Naive B cell (primary cell): Measurements from ENCODE around the gene NUCKS1. TPM values are rescaled to one million over a fixed set of nuclear protein-coding genes. Genes with fewer than 3 reads are reported as not detected.
A peak's percentile ranks its signal among the peaks of the same experiment; 100 is the strongest.

Source experiments
- ATAC-seq, 2 donors: fragments of 150-1000 bp; cut with Tn5 transposase; 2 replicates each; pipeline ENCODE4 v1.10.0; 2021; ENCODE audit warnings: low read depth in 2 of 2, mild to moderate bottlenecking in 2 of 2, moderate library complexity in 2 of 2
- DNase-seq: peaks from one replicate; pipeline ENCODE4 v3.0.0; 2022
- H3K27ac Mint-ChIP-seq, 6 donors: one replicate each; pipeline ENCODE4 v1.8.0; 2020 to 2022; ENCODE audit warnings: mild to moderate bottlenecking in 6 of 6, mixed read lengths in 6 of 6, moderate library complexity in 5 of 6, inconsistent platforms in 2 of 6
- H3K27me3 Mint-ChIP-seq, 3 donors: one replicate each; pipeline ENCODE4 v1.8.0; 2021 to 2022; ENCODE audit warnings: mixed read lengths in 3 of 3, mild to moderate bottlenecking in 1 of 3
- H3K36me3 Mint-ChIP-seq, 2 donors: one replicate each; pipeline ENCODE4 v1.8.0; 2020 to 2022; ENCODE audit warnings: mixed read lengths in 2 of 2, inconsistent platforms in 1 of 2, mild to moderate bottlenecking in 1 of 2
- H3K4me1 Mint-ChIP-seq, 3 donors: one replicate each; pipeline ENCODE4 v1.8.0; 2020 to 2022; ENCODE audit warnings: mixed read lengths in 3 of 3, inconsistent platforms in 1 of 3, mild to moderate bottlenecking in 1 of 3, moderate library complexity in 1 of 3
- H3K4me3 Mint-ChIP-seq, 8 donors: one replicate each; pipeline ENCODE4 v1.8.0; 2020 to 2022; ENCODE audit warnings: mild to moderate bottlenecking in 8 of 8, mixed read lengths in 8 of 8, moderate library complexity in 8 of 8, inconsistent platforms in 2 of 8
- H3K9me3 Mint-ChIP-seq, 7 donors: one replicate each; pipeline ENCODE4 v1.8.0; 2020 to 2022; ENCODE audit warnings: mixed read lengths in 7 of 7, mild to moderate bottlenecking in 5 of 7, inconsistent platforms in 2 of 7, moderate library complexity in 1 of 7
- polyA plus RNA-seq, 6 donors: library from polyadenylated mRNA; unstranded; fragments of 300-500 nt; fragmentation: Illumina TruSeq; gene quantifications; one replicate each; pipeline ENCODE4 v1.2.3, GENCODE V29; 2021; ENCODE audit warnings: low read depth in 6 of 6

NUCKS1 gene
- polyA plus RNA-seq, 6 donors from 2014 or later: 4.9 to 18.9 (median 16.2) TPM

DNA sequence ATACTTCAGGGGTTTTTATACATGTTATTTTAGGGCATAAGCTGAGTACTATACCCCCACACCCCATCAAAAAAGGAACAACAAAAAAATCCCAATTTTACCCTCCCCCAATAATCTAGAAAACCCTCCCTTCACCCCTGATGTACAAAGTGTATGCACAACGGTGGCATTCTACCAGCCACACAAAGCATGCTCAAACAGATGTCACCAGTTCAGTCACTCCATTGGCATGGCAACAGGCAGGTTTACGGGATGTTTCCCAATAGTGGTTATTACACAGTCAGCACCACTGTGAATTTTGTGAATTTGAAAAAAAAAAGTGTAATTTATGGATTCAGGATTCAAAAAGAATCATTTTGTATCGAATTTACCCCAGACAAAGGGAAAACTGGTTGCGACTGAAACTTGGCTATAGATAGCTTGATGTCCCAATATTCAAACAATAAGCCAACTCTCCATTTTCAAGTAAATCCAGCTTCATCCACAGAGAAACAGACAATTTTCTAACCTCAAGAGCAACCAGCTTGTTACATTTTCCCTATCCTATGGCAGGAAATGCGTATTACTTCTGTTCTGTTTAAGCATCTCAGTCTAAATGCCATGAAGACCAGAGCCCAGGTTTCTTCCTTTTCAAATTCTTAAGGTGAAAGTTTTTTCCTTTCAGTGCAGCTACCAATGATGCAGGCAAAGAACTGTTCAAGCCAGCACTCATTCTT is 35.6 kb downstream of the NUCKS1 start:
- Mint-ChIP-seq H3K27me3 (no peaks in the 10 kb centered on the region), H3K4me1 (peaks cover 13 to 17% (median 17%) of the 10 kb centered on the region in 3 donors), H3K36me3 (peaks cover 12 to 19% of the 10 kb centered on the region in 2 donors), H3K9me3 (no peaks in the 10 kb centered on the region), H3K27ac (peak overlapping the region in 3 of 6 donors; percentile 48 to 86 (median 51)), H3K4me3 (no peak overlapping the region)
- no peak for ATAC-seq
- DNase-seq: no peak

- Mint-ChIP-seq H3K4me3 (no peak overlapping the region), H3K9me3 (no peaks in the 10 kb centered on the region), H3K27ac (peak overlapping the region in 4 of 6 donors; percentile 5 to 59 (median 28)), H3K4me1 (peaks cover 18 to 32% (median 23%) of the 10 kb centered on the region in 3 donors), H3K36me3 (peaks cover 0 to 4% of the 10 kb centered on the region in 2 donors), H3K27me3 (no peaks in the 10 kb centered on the region)
- peak; percentile 69 for DNase-seq
- ATAC-seq: peak; percentile 97
These were observed 38.6 kb downstream of the NUCKS1 start for GRCh38 chr1:205711105-205712048.

DNA sequence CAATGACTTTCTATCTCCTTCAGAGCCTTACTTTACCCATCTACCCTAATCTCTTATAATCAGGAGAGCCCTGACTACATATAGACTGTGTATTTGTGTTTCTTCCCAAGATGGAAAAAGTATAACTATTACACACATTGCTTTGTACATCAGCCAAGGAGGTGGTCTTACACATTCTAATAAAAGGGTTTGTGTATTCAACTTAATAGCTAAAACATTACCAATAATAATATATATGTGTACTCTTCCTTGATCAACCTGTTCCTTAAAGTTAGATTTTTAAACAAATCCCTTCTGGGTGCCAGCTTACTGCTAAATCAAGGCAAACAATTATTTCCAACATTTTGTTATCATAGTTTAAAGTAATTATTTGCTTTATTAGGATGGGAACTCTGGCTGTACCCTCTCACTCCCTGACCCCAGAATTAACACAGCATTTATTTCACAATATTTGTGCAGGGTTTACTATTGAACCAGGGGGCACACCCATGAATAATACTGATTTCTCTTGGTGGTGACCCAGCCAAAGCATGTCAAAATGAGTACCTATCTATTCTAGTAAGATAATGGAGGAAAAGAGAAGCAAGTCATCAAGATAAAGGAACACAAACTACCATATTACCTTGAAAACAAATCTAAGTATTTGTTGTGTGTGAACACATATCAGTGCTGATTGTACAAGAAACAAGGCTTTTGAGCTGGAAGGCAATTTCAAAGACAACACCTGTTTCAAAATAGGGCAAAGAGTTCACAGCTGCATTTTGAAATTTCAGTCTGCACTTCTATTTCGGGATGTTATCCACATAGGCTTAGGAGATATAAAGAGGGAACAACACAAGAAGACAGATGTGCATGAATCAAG is 39.5 kb downstream of the NUCKS1 start:
- Mint-ChIP-seq H3K27me3 (no peaks in the 10 kb centered on the region), H3K27ac (no peak overlapping the region)

GRCh38 chr1:205709640-205710039 is 40.3 kb downstream of the NUCKS1 start:
- H3K36me3 Mint-ChIP-seq: peaks cover 0 to 4% of the 10 kb centered on the region in 2 donors
- H3K4me3 Mint-ChIP-seq: no peak overlapping the region
- no peaks in the 10 kb centered on the region for H3K9me3 Mint-ChIP-seq
- H3K4me1 Mint-ChIP-seq: peaks cover 22 to 47% (median 25%) of the 10 kb centered on the region in 3 donors
- ATAC-seq (no peak), DNase-seq (no peak)
- H3K27me3 Mint-ChIP-seq: no peaks in the 10 kb centered on the region
- H3K27ac Mint-ChIP-seq: no peak overlapping the region

More for the DNA sequence above, 39.5 kb downstream of the NUCKS1 start:
- H3K9me3 Mint-ChIP-seq: no peaks in the 10 kb centered on the region
- DNase-seq (no peak), ATAC-seq (no peak)
- peaks cover 19 to 39% (median 20%) of the 10 kb centered on the region in 3 donors for H3K4me1 Mint-ChIP-seq
- H3K4me3 Mint-ChIP-seq: no peak overlapping the region
- peaks cover 0 to 4% of the 10 kb centered on the region in 2 donors for H3K36me3 Mint-ChIP-seq

- no peak for DNase-seq
- Mint-ChIP-seq H3K4me3 (no peak overlapping the region), H3K27ac (peak overlapping the region in 3 of 6 donors; percentile 5 to 86 (median 79)), H3K4me1 (peaks cover 25 to 51% (median 28%) of the 10 kb centered on the region in 3 donors), H3K9me3 (no peaks in the 10 kb centered on the region), H3K27me3 (no peaks in the 10 kb centered on the region), H3K36me3 (peaks cover 0 to 4% of the 10 kb centered on the region in 2 donors)
- no peak for ATAC-seq
These were observed 41.0 kb downstream of the NUCKS1 start for GRCh38 chr1:205709059-205709398.

GRCh38 chr1:205706601-205707502 is 43.1 kb downstream of the NUCKS1 start:
- Mint-ChIP-seq H3K4me3 (peak overlapping the region in 2 of 8 donors; percentile 17 to 32), H3K9me3 (no peaks in the 10 kb centered on the region), H3K36me3 (peaks cover 0 to 4% of the 10 kb centered on the region in 2 donors), H3K27me3 (no peaks in the 10 kb centered on the region), H3K4me1 (peaks cover 34 to 64% (median 42%) of the 10 kb centered on the region in 3 donors), H3K27ac (peak overlapping the region in 3 of 6 donors; percentile 24 to 42 (median 42))
- ATAC-seq (no peak), DNase-seq (no peak)

DNA sequence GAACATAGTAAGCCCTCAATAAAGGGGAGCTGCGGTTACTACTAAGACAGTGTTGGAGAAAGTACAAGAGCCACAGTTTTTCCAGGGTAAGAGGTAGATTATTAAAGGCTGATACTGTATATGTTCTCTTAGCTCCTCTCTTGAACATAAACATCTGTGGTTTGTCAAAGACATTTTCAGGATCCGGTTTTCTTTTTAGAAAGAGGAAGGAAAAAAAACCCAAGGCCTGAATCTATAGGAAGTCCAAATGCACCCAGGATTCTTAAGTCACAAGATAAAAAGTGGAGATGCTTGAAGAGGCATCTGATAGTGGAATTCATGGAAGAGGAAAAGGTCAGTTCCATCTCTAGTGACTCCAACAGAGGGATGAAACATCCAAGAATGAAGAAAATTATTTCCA is 45.1 kb downstream of the NUCKS1 start:
- no peak for DNase-seq
- H3K27ac Mint-ChIP-seq: peak overlapping the region; percentile 0 to 93 (median 54)
- peaks cover 0 to 4% of the 10 kb centered on the region in 2 donors for H3K36me3 Mint-ChIP-seq
- H3K9me3 Mint-ChIP-seq: no peaks in the 10 kb centered on the region
- H3K27me3 Mint-ChIP-seq: no peaks in the 10 kb centered on the region
- H3K4me1 Mint-ChIP-seq: peaks cover 28 to 64% (median 38%) of the 10 kb centered on the region in 3 donors
- H3K4me3 Mint-ChIP-seq: peak overlapping the region in 7 of 8 donors; percentile 28 to 73 (median 68)
- no peak for ATAC-seq

- Mint-ChIP-seq H3K9me3 (no peaks in the 10 kb centered on the region), H3K4me1 (peaks cover 32 to 68% (median 38%) of the 10 kb centered on the region in 3 donors), H3K36me3 (no peaks in the 10 kb centered on the region), H3K27ac (peak overlapping the region in 3 of 6 donors; percentile 41 to 71 (median 50)), H3K4me3 (peak overlapping the region in 2 of 8 donors; percentile 13 to 48), H3K27me3 (peaks cover 0 to 4% (median 0%) of the 10 kb centered on the region in 3 donors)
- ATAC-seq (no peak), DNase-seq (no peak)
These were observed 46.9 kb downstream of the NUCKS1 start for GRCh38 chr1:205703072-205703471.

GRCh38 chr1:205701891-205702290 is 48.1 kb downstream of the NUCKS1 start:
- ATAC-seq (no peak), DNase-seq (no peak)
- H3K27me3 Mint-ChIP-seq: peaks cover 4 to 6% (median 6%) of the 10 kb centered on the region in 3 donors
- no peak overlapping the region for H3K27ac Mint-ChIP-seq
- peaks cover 31 to 58% (median 42%) of the 10 kb centered on the region in 3 donors for H3K4me1 Mint-ChIP-seq
- no peaks in the 10 kb centered on the region for H3K9me3 Mint-ChIP-seq
- peaks cover 0 to 3% of the 10 kb centered on the region in 2 donors for H3K36me3 Mint-ChIP-seq
- peak overlapping the region in 1 of 8 donors; percentile 15 for H3K4me3 Mint-ChIP-seq

DNA sequence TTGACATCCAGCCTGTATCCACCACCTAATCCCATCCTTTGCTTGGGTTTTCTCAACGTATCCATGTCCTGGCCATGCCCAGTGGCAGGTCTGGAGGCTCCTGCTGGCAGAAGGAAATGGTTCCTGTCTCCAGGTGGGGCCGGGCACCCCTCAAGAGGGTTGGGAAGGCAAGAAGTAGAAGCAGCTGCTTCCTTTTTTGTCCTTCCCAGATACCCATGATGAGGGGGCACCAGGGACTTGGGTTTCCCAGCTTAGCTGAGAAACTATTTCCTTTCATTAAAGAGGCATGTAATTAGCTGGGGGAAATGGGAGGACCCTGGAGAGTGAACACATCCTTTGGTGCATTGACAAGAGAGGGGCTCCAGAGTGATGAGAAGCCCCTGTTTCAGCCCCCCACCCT is 48.6 kb downstream of the NUCKS1 start:
- no peaks in the 10 kb centered on the region for H3K9me3 Mint-ChIP-seq
- DNase-seq (no peak), ATAC-seq (no peak)
- H3K27me3 Mint-ChIP-seq: peaks cover 4 to 11% (median 9%) of the 10 kb centered on the region in 3 donors
- peaks cover 26 to 53% (median 41%) of the 10 kb centered on the region in 3 donors for H3K4me1 Mint-ChIP-seq
- H3K4me3 Mint-ChIP-seq: no peak overlapping the region
- peak overlapping the region in 1 of 6 donors; percentile 3 for H3K27ac Mint-ChIP-seq
- H3K36me3 Mint-ChIP-seq: peaks cover 0 to 5% of the 10 kb centered on the region in 2 donors

DNA sequence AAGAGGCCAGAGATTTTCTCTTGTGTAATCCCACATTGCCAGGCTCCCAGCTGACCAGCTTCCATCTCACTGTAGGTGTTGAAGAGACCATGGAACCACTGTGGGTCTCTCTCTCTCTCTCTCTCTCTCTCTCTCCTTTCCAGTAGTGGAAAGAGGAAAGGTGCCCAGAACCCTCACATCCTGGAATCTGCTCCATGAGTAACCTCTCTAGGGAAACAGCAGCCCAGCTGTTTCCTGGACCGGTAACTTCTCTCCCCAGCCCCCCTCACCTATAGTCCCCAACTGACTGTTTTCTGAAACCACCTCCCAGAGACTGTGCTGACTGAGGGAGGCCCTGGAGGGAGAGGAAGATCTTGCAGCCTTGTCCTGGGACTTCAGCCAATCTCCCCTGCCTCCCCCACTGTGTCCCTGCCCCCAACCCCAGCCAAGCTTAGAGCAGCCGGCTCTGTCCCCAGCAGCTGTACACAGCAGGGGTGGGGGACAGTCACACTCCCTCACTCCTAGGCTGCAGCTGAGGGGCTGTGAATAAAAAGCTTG is 49.0 kb downstream of the NUCKS1 start:
- ATAC-seq: no peak
- no peaks in the 10 kb centered on the region for H3K9me3 Mint-ChIP-seq
- H3K27me3 Mint-ChIP-seq: peaks cover 4 to 16% (median 9%) of the 10 kb centered on the region in 3 donors
- peaks cover 0 to 5% of the 10 kb centered on the region in 2 donors for H3K36me3 Mint-ChIP-seq
- peaks cover 25 to 48% (median 40%) of the 10 kb centered on the region in 3 donors for H3K4me1 Mint-ChIP-seq
- peak overlapping the region in 1 of 6 donors; percentile 87 for H3K27ac Mint-ChIP-seq
- no peak for DNase-seq
- H3K4me3 Mint-ChIP-seq: no peak overlapping the region
